GM08714 (cell line): Measurements from ENCODE around the gene TMEM38A.
A peak's percentile ranks its signal among the peaks of the same experiment; 100 is the strongest.
"Not testable (repeated sequence)": the region's sequence is repeated elsewhere in the genome, so short reads cannot be mapped to it uniquely, and the experiment has no call there.

Experiments used
- H3K4me3 ChIP-seq: fragments of 200-500 bp; sonication (Bioruptor generic); 2 replicates; pipeline ENCODE4 v1.5.1; 2014; ENCODE audit warnings: mild to moderate bottlenecking, low read length, inconsistent platforms
- ZNF274 ChIP-seq: IDR thresholded peaks from 2 replicates; pipeline ENCODE4 v1.6.1; 2012; ENCODE audit warnings: mild to moderate bottlenecking, low read depth, low read length

The TMEM38A gene

DNA sequence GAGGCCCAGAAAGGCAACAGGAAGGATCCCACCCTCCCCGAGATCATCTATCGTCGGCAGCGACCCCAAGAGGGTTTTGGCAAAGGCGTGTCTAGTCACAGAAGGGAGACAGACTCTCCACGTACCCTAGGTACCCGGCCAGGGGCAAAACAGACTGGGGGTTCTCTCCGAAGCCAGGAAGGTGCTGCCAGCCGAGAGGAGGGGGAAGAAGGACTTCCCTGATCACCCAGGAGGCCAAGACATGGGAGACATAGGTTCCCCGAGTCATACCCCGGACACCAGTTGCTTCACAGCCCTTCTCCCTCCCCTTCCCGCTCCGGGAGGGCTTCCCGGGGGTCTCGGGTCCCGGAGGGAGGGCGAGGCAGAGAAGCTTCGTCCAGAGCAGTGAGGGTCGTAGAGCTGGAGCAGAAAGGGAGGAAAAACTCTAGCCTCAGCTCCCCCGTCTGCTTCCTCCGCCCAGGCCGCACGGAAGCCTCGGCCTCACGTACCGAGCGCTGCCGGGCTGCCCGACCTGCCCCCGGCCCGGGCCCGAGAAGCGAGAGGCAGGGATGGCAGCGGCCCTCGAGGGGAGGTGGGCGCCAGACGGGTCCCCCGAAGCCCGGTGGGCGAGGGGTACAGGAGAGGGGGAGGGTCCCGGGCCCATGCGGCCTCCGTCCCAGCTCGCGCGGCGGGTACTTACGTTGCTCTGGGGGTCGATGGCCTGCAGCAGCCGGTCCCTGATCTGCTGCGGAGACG lies 33.6 kb upstream of the TMEM38A start:
- TF ChIP-seq ZNF274: no peak
- H3K4me3 ChIP-seq: peak overlapping the region; percentile 94

DNA sequence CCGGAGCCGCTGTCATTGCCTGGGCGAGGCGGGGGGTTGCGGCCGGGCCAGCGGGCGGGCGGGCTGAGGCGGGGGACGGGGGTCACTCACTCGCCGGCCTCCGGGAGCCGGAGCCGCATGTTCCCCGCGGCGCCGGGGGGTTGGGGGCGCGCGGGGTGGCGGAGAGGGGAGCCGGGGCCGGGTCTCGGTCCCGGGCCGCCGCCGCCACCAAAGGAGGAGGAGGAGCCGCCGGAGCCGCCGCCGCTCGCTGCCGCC lies 33.1 kb upstream of the TMEM38A start:
- H3K4me3 ChIP-seq: peak overlapping the region; percentile 94
- no peak for TF ChIP-seq ZNF274

- peak within 1 kb of the TSS; percentile 94 for H3K4me3 ChIP-seq
- no peak for TF ChIP-seq ZNF274
These were observed 32.6 kb upstream of the TMEM38A start, which contains the start of gene MED26 for GRCh38 chr19:16628183-16628983. Gene MED26, minus strand, starts transcription at chr19:16628204. Its CDS starts 261 bp downstream, at chr19:16627943.

- H3K4me3 ChIP-seq: peak overlapping the region; percentile 83
- no peak for TF ChIP-seq ZNF274
These were observed 31.8 kb upstream of the TMEM38A start for GRCh38 chr19:16628984-16629691.

- no peak for TF ChIP-seq ZNF274
- no peak overlapping the region for H3K4me3 ChIP-seq
These were observed 29.5 kb upstream of the TMEM38A start for GRCh38 chr19:16631465-16631864.

DNA sequence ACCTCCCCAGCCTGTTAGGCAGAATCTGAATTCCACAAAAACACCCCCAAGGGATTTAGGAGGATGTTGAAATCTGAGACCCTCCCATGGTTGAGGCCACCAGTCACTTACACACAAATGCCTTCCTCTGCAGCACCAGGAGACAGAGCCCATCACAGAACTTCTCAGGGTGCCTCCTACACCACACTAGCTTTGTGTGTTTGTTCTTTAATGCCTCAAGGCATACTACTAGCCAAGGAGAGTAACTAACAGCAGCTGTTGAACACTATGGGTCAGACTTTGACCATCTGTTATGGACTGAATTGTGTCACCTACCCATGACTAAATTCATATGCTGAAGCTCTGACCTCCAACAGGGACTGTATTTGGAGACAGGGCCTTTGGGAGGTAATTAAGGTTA lies 23.4 kb upstream of the TMEM38A start:
- TF ChIP-seq ZNF274: no peak
- H3K4me3 ChIP-seq: no peak overlapping the region

GRCh38 chr19:16638666-16639065 lies 22.3 kb upstream of the TMEM38A start:
- TF ChIP-seq ZNF274: no peak
- H3K4me3 ChIP-seq: no peak overlapping the region

DNA sequence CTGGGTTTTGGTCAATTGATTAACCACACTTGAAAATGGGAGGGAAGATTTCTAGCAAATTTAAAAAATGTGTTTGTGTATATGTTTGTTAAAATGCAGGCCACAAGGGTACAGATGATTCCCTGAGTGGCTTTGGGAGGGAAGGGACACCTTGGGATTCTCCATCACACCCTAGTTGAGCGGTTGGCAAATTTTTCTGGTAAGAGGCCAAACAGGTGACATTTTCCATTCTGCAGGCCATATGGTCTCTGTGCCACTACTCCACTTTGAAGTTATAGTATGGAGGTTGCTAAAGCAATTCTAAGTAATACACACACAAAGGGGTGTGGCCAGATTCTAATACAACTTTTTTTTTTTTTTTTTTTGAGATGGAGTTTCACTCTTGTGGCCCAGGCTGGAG lies 20.0 kb upstream of the TMEM38A start:
- no peak for TF ChIP-seq ZNF274
- no peak overlapping the region for H3K4me3 ChIP-seq

GRCh38 chr19:16641695-16642094 lies 19.2 kb upstream of the TMEM38A start:
- no peak overlapping the region for H3K4me3 ChIP-seq
- TF ChIP-seq ZNF274: no peak

DNA sequence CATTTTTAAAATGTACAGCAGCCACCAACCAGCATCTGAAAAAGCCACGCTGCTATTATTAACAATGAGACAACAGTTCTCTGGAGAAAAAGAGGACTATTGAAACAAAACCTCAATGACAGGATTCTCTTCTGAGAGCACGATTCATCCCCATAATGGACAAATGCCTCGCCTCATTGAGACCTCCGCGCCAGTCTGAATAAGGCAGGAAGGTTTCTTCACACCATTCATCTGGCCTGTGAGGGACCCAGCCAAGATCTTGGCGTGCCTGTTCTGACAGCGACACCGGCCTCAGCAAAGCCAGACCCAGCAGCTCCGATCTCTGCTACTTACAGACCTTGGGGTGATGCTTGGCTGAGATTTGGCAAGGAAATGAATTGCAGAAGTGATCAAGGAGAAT lies 15.8 kb upstream of the TMEM38A start:
- H3K4me3 ChIP-seq: no peak overlapping the region
- no peak for TF ChIP-seq ZNF274

DNA sequence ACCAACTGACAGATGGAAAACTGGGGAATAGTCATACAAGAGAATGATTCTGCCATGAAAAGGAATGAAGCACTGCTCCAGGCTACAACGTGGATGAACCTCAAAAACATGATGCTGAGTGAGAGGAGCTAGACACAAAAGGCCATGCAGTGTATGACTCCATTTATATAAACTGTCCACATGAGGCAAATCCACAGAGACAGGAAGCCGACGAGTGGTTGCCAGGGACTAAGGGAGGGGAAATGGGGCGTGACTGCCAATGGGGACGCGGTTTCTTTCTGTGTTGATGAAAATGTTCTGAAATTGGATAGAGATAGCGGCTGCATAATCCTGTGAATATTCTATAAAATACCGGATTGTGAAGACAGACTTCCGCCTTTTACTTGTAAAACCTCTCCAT lies 11.2 kb upstream of the TMEM38A start:
- TF ChIP-seq ZNF274: no peak
- H3K4me3 ChIP-seq: no peak overlapping the region

- no peak for TF ChIP-seq ZNF274
- H3K4me3 ChIP-seq: no peak overlapping the region
These were observed 10.1 kb upstream of the TMEM38A start for GRCh38 chr19:16650821-16651220.

- H3K4me3 ChIP-seq: not testable (repeated sequence)
These were observed 9.3 kb upstream of the TMEM38A start for GRCh38 chr19:16651421-16652188.

GRCh38 chr19:16652854-16653253 lies 8.1 kb upstream of the TMEM38A start:
- no peak for TF ChIP-seq ZNF274
- H3K4me3 ChIP-seq: no peak overlapping the region
